DLD1 (cell line): ENCODE measurements around the gene SETD6.
"Not testable (repeated sequence)": the region's sequence is repeated elsewhere in the genome, so short reads cannot be mapped to it uniquely, and the experiment has no call there.

ENCODE experiments used
- in situ Hi-C: cut with HindIII; loops from 2 replicates; pipeline ENCODE4 v1.10.0; 2017; ENCODE audit warnings: low sequenced_read_pairs

The SETD6 gene

DNA sequence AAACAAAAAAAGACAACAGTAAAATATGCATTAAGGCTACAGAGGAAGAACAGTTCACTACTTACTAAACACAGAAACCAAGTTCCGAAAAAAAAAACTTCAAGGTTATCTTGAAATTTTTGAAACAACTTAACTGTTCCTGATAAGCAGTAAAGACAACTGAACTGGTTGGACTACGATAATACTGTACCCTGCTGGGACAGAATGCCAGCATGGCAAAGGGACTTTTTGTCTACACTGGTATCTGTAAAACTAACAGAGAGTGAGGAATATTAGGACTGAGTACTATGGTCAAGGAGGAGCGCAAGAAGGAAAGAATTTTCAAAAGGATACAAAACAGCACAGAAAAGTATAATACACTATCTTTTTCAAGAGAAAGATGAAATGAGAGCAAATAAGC lies 19.8 kb downstream of the SETD6 start:
- in situ Hi-C loops, result loop anchor here (5.0 kb wide), 1 partner anchor 52 kb away; no protein-coding TSS in a partner anchor

DNA sequence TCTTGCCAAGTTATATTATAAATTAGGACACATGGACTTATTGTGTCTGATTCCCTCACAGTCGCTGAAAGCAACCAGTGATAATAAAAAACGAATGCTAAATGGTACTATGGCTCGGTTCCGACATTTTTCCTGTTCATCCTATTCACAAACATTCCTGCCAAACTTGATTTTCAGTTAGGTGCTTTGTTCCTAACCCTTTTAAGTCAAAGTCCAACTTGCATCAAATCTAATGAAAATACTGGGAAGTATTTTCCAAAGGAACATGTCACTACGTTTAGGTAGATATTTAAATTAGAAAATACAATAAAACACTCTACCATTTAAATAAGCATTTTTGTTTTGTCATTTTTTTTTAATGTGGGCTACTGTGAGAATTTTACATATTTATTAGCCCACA lies 21.0 kb downstream of the SETD6 start:
- in situ Hi-C loops, result loop anchor here (5.0 kb wide), 1 partner anchor 51 kb away; no protein-coding TSS in a partner anchor

DNA sequence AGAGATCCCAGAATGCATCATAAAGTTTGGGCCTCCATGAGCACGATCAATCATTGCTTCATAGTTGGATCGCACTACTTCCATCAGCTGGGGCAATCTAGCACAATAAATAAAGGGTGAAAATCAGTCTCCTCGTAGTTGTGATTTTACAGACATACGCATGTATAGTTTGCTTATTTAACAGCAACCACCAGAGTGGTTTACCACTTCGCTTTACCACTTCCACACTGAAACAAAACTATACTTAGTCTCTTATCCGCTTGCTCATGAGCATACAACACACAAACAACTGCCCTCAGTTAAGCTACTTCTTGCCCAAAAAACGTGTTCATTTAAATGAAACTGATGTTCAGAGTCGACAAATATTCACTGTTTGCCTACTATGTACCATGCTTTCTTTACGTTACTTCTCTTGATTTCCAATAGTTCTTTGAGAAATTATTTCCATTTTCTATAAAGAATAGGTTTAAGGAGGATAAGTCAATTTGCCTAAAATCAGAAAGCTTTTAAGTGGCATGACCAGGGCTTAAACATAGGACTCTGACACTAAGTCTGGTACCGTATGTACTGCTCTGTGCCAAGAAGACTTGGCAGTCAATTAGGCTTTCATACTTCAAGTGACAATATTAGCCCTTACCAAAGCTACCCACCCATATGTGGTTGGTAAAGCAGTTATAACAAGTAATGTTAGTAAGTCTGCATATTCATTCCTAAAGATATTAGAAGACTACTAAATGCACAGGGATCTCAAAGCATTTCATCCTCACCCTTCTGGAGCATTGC lies 22.0 kb downstream of the SETD6 start:
- in situ Hi-C loops, result loop anchor here (5.0 kb wide), 1 partner anchor 50 kb away; no protein-coding TSS in a partner anchor

DNA sequence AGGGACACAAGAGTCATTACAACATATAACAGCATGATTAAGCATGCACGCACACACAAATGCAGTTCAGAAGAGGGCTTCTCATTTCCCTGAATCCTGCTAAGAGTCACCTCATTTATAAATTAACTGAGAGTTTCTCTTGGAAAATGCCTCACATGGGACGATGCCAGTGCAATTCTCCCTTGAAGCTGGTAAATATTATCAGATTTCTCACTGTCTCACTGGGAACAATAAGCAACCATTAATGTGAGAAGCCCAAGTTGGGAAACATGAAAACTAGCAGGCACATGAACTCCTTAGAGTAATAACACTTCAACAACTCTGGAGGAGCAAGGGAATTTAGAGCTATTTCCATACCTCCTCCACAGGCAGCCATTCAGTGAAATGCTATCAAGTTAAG lies 26.4 kb downstream of the SETD6 start:
- in situ Hi-C loops, result no loop called here

DNA sequence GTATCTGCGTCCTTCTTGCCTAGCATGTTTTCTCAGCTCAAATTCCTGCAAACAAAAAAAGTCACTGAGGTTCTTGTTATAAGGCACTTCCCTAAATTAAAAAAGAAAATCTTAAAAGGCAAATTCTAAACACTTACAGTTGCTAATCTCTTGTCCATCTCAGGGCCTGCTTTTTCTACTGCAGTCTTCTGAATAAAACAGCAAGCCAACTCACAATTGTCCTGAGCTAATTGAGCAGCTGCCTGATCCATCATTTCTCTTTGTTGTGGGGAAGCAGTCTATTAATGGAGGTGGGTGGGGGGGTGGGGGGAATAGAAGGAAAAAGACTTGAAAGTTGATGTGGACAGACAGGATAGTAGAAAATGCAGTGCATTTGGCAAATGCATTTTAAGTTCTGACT lies 27.0 kb downstream of the SETD6 start:
- in situ Hi-C loops, result no loop called here

DNA sequence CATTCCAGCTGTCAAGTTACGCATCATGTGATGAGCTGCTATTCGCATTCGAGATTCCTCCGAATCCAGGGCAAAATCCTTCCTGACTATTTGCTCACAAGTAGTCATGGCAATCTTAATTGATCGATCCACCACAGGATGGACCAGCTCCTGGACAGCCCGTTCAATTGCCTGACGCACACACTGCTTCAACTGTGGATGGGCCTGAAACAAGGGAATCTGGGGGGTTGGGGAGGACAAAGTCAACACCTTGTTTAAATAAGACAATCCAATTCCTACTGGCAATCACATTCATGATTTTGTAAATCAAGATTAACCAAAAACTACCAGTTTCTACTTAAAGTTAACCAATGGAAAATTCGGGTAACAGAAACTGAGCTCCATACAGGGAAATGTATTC lies 28.4 kb downstream of the SETD6 start:
- in situ Hi-C loops, result no loop called here

DNA sequence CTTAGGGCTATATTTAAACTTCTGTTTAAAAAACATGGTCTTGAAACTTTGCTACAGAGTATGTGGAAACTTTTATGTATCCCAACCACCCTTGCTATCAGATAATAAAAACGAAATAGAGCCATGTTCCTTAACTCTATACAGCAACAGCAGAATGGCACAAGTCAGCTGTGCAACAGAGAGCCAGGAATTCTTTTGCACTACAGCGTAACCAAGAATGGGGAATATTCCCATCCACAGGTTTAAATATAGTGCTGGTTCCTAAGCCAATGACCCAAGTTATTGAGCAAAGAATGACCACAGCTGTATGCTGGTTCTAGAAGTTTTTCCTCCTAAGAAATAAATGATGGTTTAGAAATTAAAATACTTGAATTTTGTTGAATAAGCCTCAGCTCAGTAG lies 33.1 kb downstream of the SETD6 start:
- in situ Hi-C loops, result no loop called here

DNA sequence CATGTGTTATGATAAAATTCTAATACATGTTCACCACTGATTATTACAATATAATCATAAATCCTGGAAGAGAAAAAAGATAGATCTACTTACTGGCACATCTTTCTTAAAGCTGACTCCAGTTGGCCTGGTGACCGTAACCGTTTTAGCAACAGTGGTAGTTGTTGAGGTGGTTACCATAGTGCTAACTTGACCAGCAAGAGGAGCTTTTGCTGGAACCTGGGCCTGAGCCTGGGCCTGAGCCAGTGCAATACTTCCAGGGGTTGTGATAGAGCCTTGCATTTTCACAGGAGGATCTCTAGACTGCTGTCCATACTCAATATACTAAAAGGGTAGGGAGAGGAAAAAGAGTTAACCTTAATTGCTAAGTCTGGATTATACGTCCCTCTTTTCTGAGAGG lies 36.2 kb downstream of the SETD6 start:
- in situ Hi-C loops, result no loop called here

DNA sequence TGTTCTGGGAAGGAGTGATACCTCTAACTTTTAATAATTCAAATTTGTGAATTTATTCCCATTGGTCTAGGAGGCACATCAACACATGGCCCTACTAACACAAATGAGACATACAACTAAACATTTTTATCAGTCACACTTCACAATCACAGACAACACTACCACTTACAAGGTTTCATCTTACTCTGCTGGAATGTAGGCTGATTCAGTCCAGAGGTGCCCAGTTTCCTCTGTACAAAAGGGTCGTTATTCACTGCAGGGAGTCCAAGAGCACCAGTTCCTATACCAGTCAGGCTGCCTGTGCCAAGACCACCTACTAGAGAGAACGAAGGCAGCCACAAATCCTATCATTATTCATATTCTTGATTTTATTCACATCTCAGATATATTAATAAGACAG lies 41.4 kb downstream of the SETD6 start:
- in situ Hi-C loops, result no loop called here

DNA sequence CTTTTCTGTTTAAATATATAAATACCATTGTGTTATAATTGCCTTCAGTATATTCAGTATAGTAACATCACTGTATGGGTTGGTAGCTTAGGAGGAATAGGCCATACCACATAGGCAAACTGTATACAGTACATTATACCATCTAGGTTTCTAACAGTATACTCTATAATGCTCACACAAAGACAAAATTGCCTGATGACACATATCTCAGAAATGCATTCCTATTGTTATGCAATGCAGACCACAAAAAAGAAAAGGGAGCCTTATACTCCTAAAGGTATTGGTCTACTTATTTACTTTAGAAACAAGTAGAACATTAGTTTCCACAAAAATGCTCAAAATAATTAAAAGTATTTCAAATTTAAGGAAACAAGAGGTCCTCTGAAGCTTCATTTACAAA lies 47.9 kb downstream of the SETD6 start:
- in situ Hi-C loops, result no loop called here

DNA sequence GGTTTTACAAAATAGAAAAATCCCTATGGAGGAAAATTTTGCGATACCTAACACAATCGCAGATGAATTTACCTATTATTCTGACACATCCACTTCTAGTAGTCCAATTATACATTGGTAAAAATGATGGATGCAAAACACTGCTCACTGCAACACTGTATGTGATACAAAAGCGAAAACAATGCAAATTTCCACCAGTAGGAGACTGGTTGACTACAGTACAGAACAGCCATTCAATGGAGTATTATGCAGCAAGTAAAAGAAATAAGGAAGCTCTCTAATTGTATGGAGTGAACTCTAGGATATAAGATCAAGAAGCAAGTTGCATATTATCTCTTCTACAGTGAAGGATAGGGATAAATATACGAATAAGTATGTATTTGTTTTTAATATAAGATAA lies 48.5 kb downstream of the SETD6 start:
- in situ Hi-C loops, result no loop called here

DNA sequence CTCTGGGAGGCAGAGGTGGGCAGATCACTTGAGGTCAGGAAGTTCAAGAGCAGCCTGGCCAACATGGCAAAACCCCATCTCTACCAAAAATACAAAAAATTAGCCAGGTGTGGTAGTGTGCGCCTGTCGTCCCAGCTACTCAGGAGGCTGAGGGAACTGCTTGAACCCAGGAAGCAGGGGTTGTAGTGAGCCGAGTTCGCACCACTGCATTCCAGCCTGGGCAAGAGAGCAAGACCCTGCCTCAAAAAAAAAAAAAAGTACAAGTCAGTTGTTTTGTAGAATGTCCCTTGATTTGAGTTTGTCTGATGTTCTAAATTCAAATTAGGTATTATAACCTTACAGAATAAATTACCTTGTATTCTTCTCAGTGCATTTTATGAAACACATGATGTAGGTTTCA lies 50.4 kb downstream of the SETD6 start:
- in situ Hi-C loops, result not testable (repeated sequence)
